ENCODE measurements around the gene PLA2G2D. TPM values are rescaled to one million over a fixed set of nuclear protein-coding genes. Genes with fewer than 3 reads are reported as not detected.

PLA2G2D gene
- total and polyA plus RNA-seq, 5 donors from 2014 or later = not detected

- no peak overlapping the region for H3K4me3 Mint-ChIP-seq
- H3K4me1 ChIP-seq (ENCODE audit: control insufficient read depth, insufficient read depth, low read length, poor library complexity, severe bottlenecking) = no peaks in the 10 kb centered on the region
- H3K27ac Mint-ChIP-seq = no peak overlapping the region
- no peaks in the 10 kb centered on the region for H3K27me3 ChIP-seq (ENCODE audit: control insufficient read depth, insufficient read depth, low read length)
- no peaks in the 10 kb centered on the region for H3K36me3 Mint-ChIP-seq
- DNase-seq (no peak), ATAC-seq (ENCODE audit: low read depth in 2 of 2) (no peak)
- H3K9me3 Mint-ChIP-seq = peaks cover 0 to 2% (median 0%) of the 10 kb centered on the region in 7 donors
- H3K27ac ChIP-seq (ENCODE audit: insufficient read depth, low read length, poor library complexity, severe bottlenecking) = no peak overlapping the region
- no peaks in the 10 kb centered on the region for H3K9me3 ChIP-seq (ENCODE audit: control insufficient read depth in 2 of 2, low read length in 2 of 2)
- H3K4me1 Mint-ChIP-seq = no peaks in the 10 kb centered on the region
- no peak overlapping the region for H3K4me3 ChIP-seq (ENCODE audit: low read depth, low read length)
- peaks cover 20% of the 10 kb centered on the region for H3K27me3 Mint-ChIP-seq
- H3K36me3 ChIP-seq (ENCODE audit: control insufficient read depth, insufficient read depth, low read length) = no peaks in the 10 kb centered on the region
These were observed 7.9 kb downstream of the PLA2G2D start for GRCh38 chr1:20111452-20111851.

- Mint-ChIP-seq H3K4me3 (no peak overlapping the region), H3K36me3 (no peaks in the 10 kb centered on the region), H3K27me3 (peaks cover 14% of the 10 kb centered on the region), H3K9me3 (peaks cover 0 to 2% (median 0%) of the 10 kb centered on the region in 7 donors), H3K27ac (peak overlapping the region in 1 of 3 donors; percentile 12), H3K4me1 (no peaks in the 10 kb centered on the region)
- no peaks in the 10 kb centered on the region for H3K4me1 ChIP-seq (ENCODE audit: control insufficient read depth, insufficient read depth, low read length, poor library complexity, severe bottlenecking)
- no peaks in the 10 kb centered on the region for H3K36me3 ChIP-seq (ENCODE audit: control insufficient read depth, insufficient read depth, low read length)
- no peaks in the 10 kb centered on the region for H3K9me3 ChIP-seq (ENCODE audit: control insufficient read depth in 2 of 2, low read length in 2 of 2)
- ATAC-seq (ENCODE audit: low read depth in 2 of 2) (no peak), DNase-seq (no peak)
- no peak overlapping the region for H3K27ac ChIP-seq (ENCODE audit: insufficient read depth, low read length, poor library complexity, severe bottlenecking)
- no peaks in the 10 kb centered on the region for H3K27me3 ChIP-seq (ENCODE audit: control insufficient read depth, insufficient read depth, low read length)
- H3K4me3 ChIP-seq (ENCODE audit: low read depth, low read length) = no peak overlapping the region
These were observed 8.7 kb downstream of the PLA2G2D start for GRCh38 chr1:20110679-20111078.

GRCh38 chr1:20109223-20109856 is 10.0 kb downstream of the PLA2G2D start:
- no peak for ATAC-seq (ENCODE audit: low read depth in 2 of 2)
- Mint-ChIP-seq H3K9me3 (peaks cover 0 to 2% (median 0%) of the 10 kb centered on the region in 7 donors), H3K4me1 (no peaks in the 10 kb centered on the region)

DNA sequence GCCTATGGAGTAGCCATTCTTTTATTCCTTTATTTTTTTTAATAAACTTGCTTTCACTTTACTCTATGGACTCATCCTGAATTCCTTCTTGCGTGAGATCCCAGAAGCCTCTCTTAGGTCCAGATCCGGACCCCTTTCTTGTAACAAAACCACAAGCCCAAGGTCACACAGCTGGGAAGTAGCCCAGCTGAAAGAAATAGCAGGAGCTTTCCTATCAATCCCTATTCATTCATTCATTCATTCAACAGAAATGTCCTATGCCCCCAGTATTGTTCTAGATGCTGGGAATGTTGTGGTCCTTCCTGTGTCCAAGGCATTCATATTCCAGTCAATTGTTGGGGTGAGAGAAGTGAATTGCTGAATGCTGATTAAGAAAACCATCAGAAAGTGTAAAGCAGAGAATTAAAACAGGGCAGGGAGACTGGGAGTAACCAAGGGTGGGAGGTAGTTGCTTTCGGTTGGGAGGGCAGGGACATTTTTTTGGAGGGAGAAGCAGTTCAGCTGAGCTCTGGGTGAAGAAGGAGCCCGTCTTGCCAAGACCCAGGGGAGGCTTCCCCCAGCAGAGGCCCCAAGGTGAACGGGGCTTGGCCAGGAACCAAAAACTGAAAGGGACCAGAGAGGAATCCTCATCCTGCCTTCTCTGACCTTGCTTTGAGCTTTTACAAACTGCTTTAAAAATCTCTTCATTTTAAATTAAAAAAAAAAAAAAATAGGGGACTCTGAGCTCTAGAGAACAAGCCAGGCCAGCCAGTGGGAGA is 10.8 kb downstream of the PLA2G2D start:
- DNase-seq = no peak
- ATAC-seq (ENCODE audit: low read depth in 2 of 2) = no peak
- H3K27me3 ChIP-seq (ENCODE audit: control insufficient read depth, insufficient read depth, low read length) = no peaks in the 10 kb centered on the region
- Mint-ChIP-seq H3K36me3 (no peaks in the 10 kb centered on the region), H3K27ac (no peak overlapping the region), H3K4me1 (no peaks in the 10 kb centered on the region), H3K9me3 (peaks cover 0 to 4% (median 0%) of the 10 kb centered on the region in 7 donors), H3K27me3 (peaks cover 13% of the 10 kb centered on the region), H3K4me3 (no peak overlapping the region)
- H3K36me3 ChIP-seq (ENCODE audit: control insufficient read depth, insufficient read depth, low read length) = no peaks in the 10 kb centered on the region
- no peaks in the 10 kb centered on the region for H3K4me1 ChIP-seq (ENCODE audit: control insufficient read depth, insufficient read depth, low read length, poor library complexity, severe bottlenecking)
- H3K4me3 ChIP-seq (ENCODE audit: low read depth, low read length) = no peak overlapping the region
- H3K9me3 ChIP-seq (ENCODE audit: control insufficient read depth in 2 of 2, low read length in 2 of 2) = no peaks in the 10 kb centered on the region
- H3K27ac ChIP-seq (ENCODE audit: insufficient read depth, low read length, poor library complexity, severe bottlenecking) = no peak overlapping the region

More at GRCh38 chr1:20109223-20109856, 10.0 kb downstream of the PLA2G2D start:
- Histone ChIP-seq H3K36me3 (ENCODE audit: control insufficient read depth, insufficient read depth, low read length) (no peaks in the 10 kb centered on the region), H3K27me3 (ENCODE audit: control insufficient read depth, insufficient read depth, low read length) (no peaks in the 10 kb centered on the region), H3K4me3 (ENCODE audit: low read depth, low read length) (no peak overlapping the region), H3K9me3 (ENCODE audit: control insufficient read depth in 2 of 2, low read length in 2 of 2) (no peaks in the 10 kb centered on the region), H3K4me1 (ENCODE audit: control insufficient read depth, insufficient read depth, low read length, poor library complexity, severe bottlenecking) (no peaks in the 10 kb centered on the region), H3K27ac (ENCODE audit: insufficient read depth, low read length, poor library complexity, severe bottlenecking) (no peak overlapping the region)
- no peak overlapping the region for H3K4me3 Mint-ChIP-seq
- H3K36me3 Mint-ChIP-seq = no peaks in the 10 kb centered on the region
- peaks cover 16% of the 10 kb centered on the region for H3K27me3 Mint-ChIP-seq
- DNase-seq = no peak
- H3K27ac Mint-ChIP-seq = no peak overlapping the region

DNA sequence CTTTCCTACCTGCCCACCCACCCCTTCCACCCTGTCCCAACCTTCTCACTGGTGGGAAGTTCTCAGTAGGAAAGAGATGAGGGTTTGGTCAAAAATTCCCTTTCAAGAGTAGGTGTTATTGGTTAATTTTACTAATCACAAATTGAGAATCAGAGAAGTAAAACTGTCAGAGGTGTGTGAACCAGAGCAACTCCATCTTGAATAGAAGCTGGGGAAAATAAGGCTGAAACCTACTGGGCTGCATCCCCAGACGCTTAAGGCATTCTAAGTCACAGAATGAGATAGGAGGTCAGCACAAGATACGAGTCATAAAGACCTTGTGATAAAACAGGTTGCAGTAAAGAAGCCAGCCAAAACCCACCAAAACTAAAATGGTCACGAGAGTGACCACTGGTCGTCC is 11.5 kb downstream of the PLA2G2D start:
- Mint-ChIP-seq H3K27me3 (peaks cover 16% of the 10 kb centered on the region), H3K27ac (no peak overlapping the region), H3K4me1 (no peaks in the 10 kb centered on the region), H3K4me3 (no peak overlapping the region), H3K9me3 (peaks cover 0 to 2% (median 0%) of the 10 kb centered on the region in 7 donors), H3K36me3 (no peaks in the 10 kb centered on the region)
- Histone ChIP-seq H3K4me1 (ENCODE audit: control insufficient read depth, insufficient read depth, low read length, poor library complexity, severe bottlenecking) (no peaks in the 10 kb centered on the region), H3K27ac (ENCODE audit: insufficient read depth, low read length, poor library complexity, severe bottlenecking) (no peak overlapping the region), H3K36me3 (ENCODE audit: control insufficient read depth, insufficient read depth, low read length) (no peaks in the 10 kb centered on the region), H3K27me3 (ENCODE audit: control insufficient read depth, insufficient read depth, low read length) (no peaks in the 10 kb centered on the region), H3K9me3 (ENCODE audit: control insufficient read depth in 2 of 2, low read length in 2 of 2) (no peaks in the 10 kb centered on the region), H3K4me3 (ENCODE audit: low read depth, low read length) (no peak overlapping the region)
- ATAC-seq (ENCODE audit: low read depth in 2 of 2) = no peak
- DNase-seq = no peak

- no peak overlapping the region for H3K27ac ChIP-seq (ENCODE audit: insufficient read depth, low read length, poor library complexity, severe bottlenecking)
- Mint-ChIP-seq H3K4me3 (peak overlapping the region in 1 of 4 donors; percentile 10), H3K27me3 (peaks cover 16% of the 10 kb centered on the region), H3K27ac (no peak overlapping the region), H3K4me1 (no peaks in the 10 kb centered on the region), H3K36me3 (no peaks in the 10 kb centered on the region), H3K9me3 (peaks cover 0 to 2% (median 0%) of the 10 kb centered on the region in 7 donors)
- H3K36me3 ChIP-seq (ENCODE audit: control insufficient read depth, insufficient read depth, low read length) = no peaks in the 10 kb centered on the region
- no peaks in the 10 kb centered on the region for H3K27me3 ChIP-seq (ENCODE audit: control insufficient read depth, insufficient read depth, low read length)
- H3K4me3 ChIP-seq (ENCODE audit: low read depth, low read length) = no peak overlapping the region
- H3K9me3 ChIP-seq (ENCODE audit: control insufficient read depth in 2 of 2, low read length in 2 of 2) = no peaks in the 10 kb centered on the region
- no peak for DNase-seq
- ATAC-seq (ENCODE audit: low read depth in 2 of 2) = no peak
- H3K4me1 ChIP-seq (ENCODE audit: control insufficient read depth, insufficient read depth, low read length, poor library complexity, severe bottlenecking) = no peaks in the 10 kb centered on the region
These were observed 12.0 kb downstream of the PLA2G2D start for GRCh38 chr1:20107351-20107750.

- Histone ChIP-seq H3K27me3 (ENCODE audit: control insufficient read depth, insufficient read depth, low read length) (no peaks in the 10 kb centered on the region), H3K36me3 (ENCODE audit: control insufficient read depth, insufficient read depth, low read length) (no peaks in the 10 kb centered on the region), H3K9me3 (ENCODE audit: control insufficient read depth in 2 of 2, low read length in 2 of 2) (no peaks in the 10 kb centered on the region), H3K4me1 (ENCODE audit: control insufficient read depth, insufficient read depth, low read length, poor library complexity, severe bottlenecking) (no peaks in the 10 kb centered on the region), H3K4me3 (ENCODE audit: low read depth, low read length) (no peak overlapping the region), H3K27ac (ENCODE audit: insufficient read depth, low read length, poor library complexity, severe bottlenecking) (no peak overlapping the region)
- peaks cover 0 to 2% (median 0%) of the 10 kb centered on the region in 7 donors for H3K9me3 Mint-ChIP-seq
- H3K27me3 Mint-ChIP-seq = peaks cover 9% of the 10 kb centered on the region
- H3K4me3 Mint-ChIP-seq = no peak overlapping the region
- no peaks in the 10 kb centered on the region for H3K36me3 Mint-ChIP-seq
- no peak for ATAC-seq (ENCODE audit: low read depth in 2 of 2)
- no peak overlapping the region for H3K27ac Mint-ChIP-seq
- DNase-seq = no peak
- H3K4me1 Mint-ChIP-seq = no peaks in the 10 kb centered on the region
These were observed 13.5 kb downstream of the PLA2G2D start for GRCh38 chr1:20105856-20106255.

All from CD4-positive, CD25-positive, alpha-beta regulatory T cell (primary cell).